Smooth muscle cell (in vitro differentiated cells): ENCODE data around the gene ACTR2. TPM values are rescaled to one million over a fixed set of nuclear protein-coding genes. Genes with fewer than 3 reads are reported as not detected.

ENCODE experiments used
- DNase-seq: peaks from one replicate; lab custom pipeline; 2025; ENCODE audit not compliant: unreplicated experiment; lab: John Stamatoyannopoulos, UW
- H2AFZ ChIP-seq: fragments of 200-600 bp; sonication (generic); 2 replicates; pipeline ENCODE4 v1.6.0; 2016; ENCODE audit warnings: antibody characterized with exemption, low read depth, mild to moderate bottlenecking
- H3F3A ChIP-seq: fragments of 200-600 bp; sonication (generic); 2 replicates; pipeline ENCODE4 v1.6.0; 2017; ENCODE audit warnings: antibody characterized with exemption, low read depth
- H3K27ac ChIP-seq: fragments of 200-600 bp; sonication (generic); 2 replicates; pipeline ENCODE4 v1.5.1; 2016; ENCODE audit warnings: low read depth, mild to moderate bottlenecking
- H3K27me3 ChIP-seq: fragments of 200-600 bp; sonication (generic); 2 replicates; pipeline ENCODE4 v1.6.1; 2016; ENCODE audit warnings: low read depth, mild to moderate bottlenecking
- H3K36me3 ChIP-seq: fragments of 200-600 bp; sonication (generic); 2 replicates; pipeline ENCODE4 v1.5.1; 2016; ENCODE audit warnings: low read depth
- H3K4me1 ChIP-seq: fragments of 200-600 bp; sonication (generic); 2 replicates; pipeline ENCODE4 v1.5.1; 2016; ENCODE audit warnings: low read depth
- H3K4me2 ChIP-seq: fragments of 200-600 bp; sonication (generic); 2 replicates; pipeline ENCODE4 v1.6.0; 2016; ENCODE audit warnings: mild to moderate bottlenecking
- H3K4me3 ChIP-seq: fragments of 200-600 bp; sonication (generic); 2 replicates; pipeline ENCODE4 v1.5.1; 2016; ENCODE audit warnings: mild to moderate bottlenecking
- H3K79me2 ChIP-seq: fragments of 200-600 bp; sonication (generic); 2 replicates; pipeline ENCODE4 v1.6.0; 2016; ENCODE audit warnings: low read depth, mild to moderate bottlenecking
- H3K9ac ChIP-seq: fragments of 200-600 bp; sonication (generic); 2 replicates; pipeline ENCODE4 v1.6.0; 2016; ENCODE audit warnings: low read depth
- H3K9me3 ChIP-seq: fragments of 200-600 bp; sonication (generic); replicated peaks from 2 replicates; pipeline ENCODE4 v1.5.1; 2016; ENCODE audit warnings: low read depth
- H4K20me1 ChIP-seq: fragments of 200-600 bp; sonication (generic); 2 replicates; pipeline ENCODE4 v1.6.0; 2016; ENCODE audit warnings: low read depth
- WGBS: methylation state at CpG from one replicate; pipeline ENCODE4 v1.1.7; 2016; ENCODE audit warnings: low lambda C conversion rate; 5-methylcytosine and 5-hydroxymethylcytosine counted together
- polyA plus RNA-seq: library from polyadenylated mRNA; unstranded; fragments of >200 nt; fragmentation: Nextera tagmentation; extraction: Ambion mirVana; gene quantifications from 2 replicates; pipeline ENCODE4 v1.2.1, GENCODE V29; 2016
- total RNA-seq: library from RNA; depleted of rRNA; stranded (reverse); fragments of >200 nt; gene quantifications from 2 replicates; pipeline ENCODE4 v1.2.3, GENCODE V29; 2014
- TF ChIP-seq, protein P1 (sequence below): fragments of 200-600 bp; sonication (generic); IDR thresholded peaks from 2 replicates; pipeline ENCODE4 v1.5.1; 2017; ENCODE audit warnings: borderline replicate concordance, mild to moderate bottlenecking, antibody characterized with exemption; ENCODE audit not compliant: insufficient read depth, poor library complexity, severe bottlenecking

The ACTR2 gene
- total and polyA plus RNA-seq, 2 experiments from 2014 or later: 108 to 174 TPM

- peak overlapping the region; percentile 87 for H3K9ac ChIP-seq
- TF ChIP-seq, protein P1, sequence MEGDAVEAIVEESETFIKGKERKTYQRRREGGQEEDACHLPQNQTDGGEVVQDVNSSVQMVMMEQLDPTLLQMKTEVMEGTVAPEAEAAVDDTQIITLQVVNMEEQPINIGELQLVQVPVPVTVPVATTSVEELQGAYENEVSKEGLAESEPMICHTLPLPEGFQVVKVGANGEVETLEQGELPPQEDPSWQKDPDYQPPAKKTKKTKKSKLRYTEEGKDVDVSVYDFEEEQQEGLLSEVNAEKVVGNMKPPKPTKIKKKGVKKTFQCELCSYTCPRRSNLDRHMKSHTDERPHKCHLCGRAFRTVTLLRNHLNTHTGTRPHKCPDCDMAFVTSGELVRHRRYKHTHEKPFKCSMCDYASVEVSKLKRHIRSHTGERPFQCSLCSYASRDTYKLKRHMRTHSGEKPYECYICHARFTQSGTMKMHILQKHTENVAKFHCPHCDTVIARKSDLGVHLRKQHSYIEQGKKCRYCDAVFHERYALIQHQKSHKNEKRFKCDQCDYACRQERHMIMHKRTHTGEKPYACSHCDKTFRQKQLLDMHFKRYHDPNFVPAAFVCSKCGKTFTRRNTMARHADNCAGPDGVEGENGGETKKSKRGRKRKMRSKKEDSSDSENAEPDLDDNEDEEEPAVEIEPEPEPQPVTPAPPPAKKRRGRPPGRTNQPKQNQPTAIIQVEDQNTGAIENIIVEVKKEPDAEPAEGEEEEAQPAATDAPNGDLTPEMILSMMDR: peak; percentile 41
- H3K36me3 ChIP-seq: no peaks in the 10 kb centered on the region
- H4K20me1 ChIP-seq: peaks cover 2% of the 10 kb centered on the region
- no peak for DNase-seq
- H3K27ac ChIP-seq: peak overlapping the region; percentile 95
- peak overlapping the region; percentile 65 for H3K4me2 ChIP-seq
- no peaks in the 10 kb centered on the region for H3K9me3 ChIP-seq
- no peaks in the 10 kb centered on the region for H3K79me2 ChIP-seq
- H3K4me3 ChIP-seq: no peak overlapping the region
- 36% methylated on average over 9 of the region's 9 CpGs for whole genome bisulfite sequencing
- peaks cover 12% of the 10 kb centered on the region for H3F3A ChIP-seq
- H3K27me3 ChIP-seq: no peaks in the 10 kb centered on the region
- H2AFZ ChIP-seq: no peak overlapping the region
- H3K4me1 ChIP-seq: peaks cover 8% of the 10 kb centered on the region
These were observed 92.6 kb downstream of the ACTR2 start for GRCh38 chr2:65320042-65320725.

Other genes with a start within 250 kb of the ACTR2 start
- gene SLC1A4, start 238.4 kb upstream of the ACTR2 start, total RNA-seq: 11.9 and 14.2 TPM in 2 replicates
- 13.8 and 16.9 TPM in 2 replicates for gene SLC1A4, start 238.4 kb upstream of the ACTR2 start, polyA plus RNA-seq
- 3.2 and 5.7 TPM in 2 replicates for gene CEP68, start 171.4 kb upstream of the ACTR2 start, total RNA-seq
- gene CEP68, start 171.4 kb upstream of the ACTR2 start, polyA plus RNA-seq: 8.4 and 12.8 TPM in 2 replicates
- gene RAB1A, start 97.7 kb upstream of the ACTR2 start, total RNA-seq: 250 and 255 TPM in 2 replicates
- gene RAB1A, start 97.7 kb upstream of the ACTR2 start, polyA plus RNA-seq: 359 and 361 TPM in 2 replicates
- 18.3 and 21.3 TPM in 2 replicates for gene SPRED2, start 204.8 kb downstream of the ACTR2 start, total RNA-seq
- gene SPRED2, start 204.8 kb downstream of the ACTR2 start, polyA plus RNA-seq: 23.0 and 23.7 TPM in 2 replicates